PC-9 (cell line): ENCODE results near the gene RBMS3.

ENCODE experiments used
- CTCF ChIP-seq: fragments of 200-600 bp; sonication (generic); conservative IDR thresholded peaks from 2 replicates; pipeline ENCODE4 v1.6.1; 2017; ENCODE audit warnings: mixed run types, antibody characterized with exemption, mild to moderate bottlenecking, moderate library complexity
- EZH2 ChIP-seq: fragments of 200-600 bp; sonication (generic); IDR thresholded peaks from 2 replicates; pipeline ENCODE4 v1.8.0; 2017; ENCODE audit warnings: antibody characterized with exemption, low read depth

DNA sequence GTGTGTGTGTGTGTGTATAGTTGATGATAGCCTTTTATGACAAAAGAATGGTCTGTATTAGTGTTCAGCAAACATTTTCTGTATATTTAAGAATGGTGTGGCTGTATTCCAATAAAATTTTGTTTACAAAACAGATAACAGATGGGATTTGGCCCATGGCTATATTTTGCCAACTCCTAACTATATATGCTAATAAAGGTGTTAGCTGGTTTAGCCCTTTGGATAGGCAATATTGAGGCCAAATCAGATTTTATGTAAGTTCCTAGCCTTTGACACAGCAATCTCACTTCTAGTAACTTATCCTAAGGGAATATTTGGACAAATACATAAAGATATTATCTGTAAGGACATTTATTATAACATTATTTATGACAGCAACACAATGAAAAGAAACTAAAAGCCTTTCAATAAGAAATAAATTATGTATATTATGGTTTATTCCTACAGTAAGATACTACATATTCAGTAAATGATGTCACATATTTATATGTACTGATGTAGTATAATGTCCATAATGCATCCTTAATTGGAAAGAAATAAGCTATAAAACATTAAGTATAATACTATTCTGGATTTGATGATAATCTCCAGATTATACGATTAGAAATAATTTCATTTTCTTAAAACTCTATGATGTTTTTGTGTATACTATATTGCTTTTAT is 264.0 kb downstream of the RBMS3 start:
- TF ChIP-seq CTCF, result no peak
- TF ChIP-seq EZH2, result no peak
